Hippocampal formation (tissue), 2 donors: Measurements from ENCODE around the gene TTC23.
A peak's percentile ranks its signal among the peaks of the same experiment; 100 is the strongest.

Experiments
- DNase-seq, 2 donors: peaks; one replicate each; lab custom pipeline; 2025; lab: John Stamatoyannopoulos, UW

The TTC23 gene

GRCh38 chr15:99102332-99103235 is 146.8 kb downstream of the TTC23 start:
- DNase-seq, result no peak

GRCh38 chr15:99101501-99101900 is 147.9 kb downstream of the TTC23 start:
- DNase-seq, result no peak

GRCh38 chr15:99100245-99101173 is 148.9 kb downstream of the TTC23 start:
- DNase-seq, result peak; percentile 58 to 72

DNA sequence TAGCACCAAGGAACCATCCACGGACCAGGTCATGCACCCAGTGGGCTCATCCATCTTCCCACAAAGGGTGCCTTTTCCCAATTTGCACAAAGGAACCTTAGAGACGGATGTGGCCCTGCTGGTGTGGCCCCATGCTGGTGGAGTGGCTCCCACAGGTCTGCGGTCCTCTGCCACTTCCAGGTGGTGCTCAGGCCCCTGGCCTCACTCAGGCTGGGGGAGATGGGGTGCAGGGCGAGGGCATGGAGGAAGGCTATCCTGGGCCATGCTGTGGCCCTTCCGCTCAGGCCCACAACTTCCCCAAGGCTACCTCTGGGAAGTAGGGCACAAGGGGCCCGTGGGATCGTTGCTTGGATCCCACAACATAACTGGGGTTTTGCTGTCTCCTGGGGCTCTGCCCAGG is 149.7 kb downstream of the TTC23 start:
- DNase-seq, result no peak

DNA sequence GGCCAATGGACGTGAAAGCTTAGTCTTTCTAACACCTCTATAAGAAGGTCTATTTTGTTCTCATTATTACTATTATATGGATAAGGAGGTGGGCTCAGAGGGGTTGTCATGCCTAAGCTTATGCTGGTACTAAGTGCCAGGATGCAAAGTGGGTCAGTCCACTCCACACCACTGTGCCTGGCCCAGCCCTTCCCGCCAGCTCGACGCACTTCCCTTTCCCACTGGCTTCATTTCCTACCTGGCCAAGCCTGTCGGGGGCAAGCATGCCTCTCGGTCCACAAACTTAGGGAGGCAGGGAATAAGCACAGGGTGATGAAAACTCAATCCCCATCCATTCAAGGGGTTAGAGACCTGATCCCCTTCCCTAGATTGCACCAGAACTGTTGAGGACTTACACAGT is 150.4 kb downstream of the TTC23 start:
- no peak for DNase-seq

DNA sequence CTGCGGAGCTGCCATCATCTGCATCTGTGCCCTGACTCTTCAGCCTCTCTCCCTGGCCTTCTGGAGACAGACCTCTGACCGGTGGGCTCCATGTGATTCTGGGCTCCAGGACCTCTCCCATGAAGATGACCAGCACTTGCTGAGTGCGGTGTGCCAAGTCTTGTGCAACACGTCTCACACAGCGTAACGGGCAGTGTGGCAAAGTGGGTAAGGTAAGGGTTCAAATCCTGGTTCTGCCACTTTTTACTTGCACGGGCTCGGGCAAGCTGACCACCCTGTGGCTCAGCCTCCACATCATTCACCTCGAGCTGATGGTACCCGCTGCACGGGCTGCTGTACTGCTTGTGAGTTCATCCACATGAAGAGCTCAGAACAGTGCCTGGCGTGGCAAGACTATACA is 151.0 kb downstream of the TTC23 start:
- DNase-seq, result no peak

DNA sequence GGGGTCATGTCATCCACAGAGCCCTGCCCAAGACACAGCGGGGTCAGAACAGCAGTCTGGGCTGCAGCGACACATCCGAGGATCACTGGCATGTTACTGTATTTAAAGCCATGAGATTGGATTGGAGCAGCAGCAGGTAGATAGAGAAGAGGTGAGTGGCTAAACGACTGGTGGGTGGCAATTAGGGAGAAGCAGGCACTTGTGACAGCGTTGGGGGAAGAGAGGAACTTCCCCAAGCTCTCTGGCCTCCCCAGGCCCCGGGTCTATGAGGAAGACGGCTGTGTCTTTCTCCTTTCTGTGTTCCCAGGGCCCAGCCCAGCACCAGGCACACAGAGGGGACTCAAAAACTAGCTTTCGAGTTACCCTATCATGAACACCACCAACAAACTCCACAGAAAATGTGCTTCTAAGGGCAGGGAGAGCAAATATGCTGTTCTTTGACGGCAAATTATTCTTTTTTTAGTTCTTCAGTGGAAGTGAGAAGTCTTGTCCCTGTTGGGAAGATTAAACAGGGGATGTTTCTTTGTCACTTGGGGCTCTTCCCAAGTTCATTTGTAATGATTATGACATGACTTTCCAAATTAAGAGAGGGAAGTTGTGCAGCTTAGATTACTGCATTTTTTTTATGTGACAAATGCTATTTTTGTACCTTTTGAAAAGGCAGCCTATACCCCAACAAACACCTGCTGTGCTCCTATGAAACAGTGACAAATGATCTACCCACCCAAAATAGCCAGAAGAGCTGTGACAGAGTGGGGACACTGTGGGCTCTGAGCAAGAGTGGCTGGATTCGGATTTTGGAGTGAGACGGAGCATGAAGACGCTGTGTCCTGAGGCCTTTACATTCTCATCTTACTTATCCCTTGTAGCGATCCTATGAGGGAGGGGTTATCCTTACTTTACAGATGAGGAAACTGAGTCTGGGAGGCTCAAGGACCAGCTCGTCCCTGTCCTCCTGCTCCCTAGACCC is 151.7 kb downstream of the TTC23 start:
- DNase-seq, result no peak

- no peak for DNase-seq
Measured at GRCh38 chr15:99096894-99097426, 152.4 kb downstream of the TTC23 start.

DNA sequence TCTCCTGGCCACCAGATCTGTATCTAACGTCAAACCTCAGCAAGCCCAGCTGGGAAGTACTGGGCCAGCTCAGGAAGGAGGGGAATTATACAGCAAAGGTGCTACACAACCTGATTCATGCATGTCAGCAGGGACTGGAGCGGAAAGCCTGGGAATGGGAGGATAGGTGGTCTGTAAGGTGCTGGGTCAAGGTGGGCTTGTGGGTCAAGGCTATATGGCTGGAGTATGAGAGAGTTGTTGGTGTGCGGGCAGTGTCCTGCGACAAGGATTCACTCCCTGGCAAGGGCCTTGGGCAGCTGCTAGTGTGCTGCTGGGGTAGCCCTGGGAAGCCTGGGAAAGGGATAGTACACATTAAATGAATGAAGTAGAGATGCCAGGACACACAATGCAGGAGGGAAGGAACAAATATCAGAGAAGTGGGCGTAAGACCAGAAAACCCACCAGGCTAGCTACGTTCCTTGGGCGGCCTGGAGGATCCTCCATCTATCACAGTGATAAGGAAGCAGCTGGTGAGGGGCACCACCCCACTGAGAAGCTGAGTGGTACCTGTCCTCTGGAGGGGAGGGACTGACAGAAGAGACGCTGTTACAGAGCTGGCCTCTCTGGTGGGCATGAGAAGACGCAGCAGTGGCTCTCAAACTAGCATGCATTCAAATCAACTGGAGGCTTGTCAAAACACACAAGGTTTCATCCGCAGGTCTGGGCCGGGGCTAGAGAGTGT is 153.0 kb downstream of the TTC23 start:
- no peak for DNase-seq

DNA sequence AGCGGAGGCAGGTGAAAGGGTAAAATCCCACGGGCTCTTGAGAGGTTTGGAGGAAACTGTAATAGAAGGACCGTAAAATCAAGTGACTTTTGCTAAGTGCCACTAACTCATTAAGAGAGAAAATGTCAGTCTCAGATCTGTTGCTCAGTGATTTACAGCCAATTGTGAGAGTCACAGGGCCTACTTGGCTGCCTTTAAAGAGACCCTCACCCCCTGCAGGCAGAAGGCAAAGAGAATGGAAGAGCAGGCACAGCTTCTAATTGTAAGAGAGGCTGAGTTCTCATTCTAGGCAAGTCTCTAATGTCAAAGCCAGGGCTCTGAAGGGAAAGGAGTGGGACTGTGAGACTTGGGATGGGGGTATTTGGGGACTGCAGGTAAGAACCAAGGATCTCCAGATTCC is 153.8 kb downstream of the TTC23 start:
- DNase-seq, result no peak

GRCh38 chr15:99092554-99093172 is 156.7 kb downstream of the TTC23 start:
- DNase-seq, result no peak

- no peak for DNase-seq
Measured at GRCh38 chr15:99090938-99091337, 158.4 kb downstream of the TTC23 start.

- no peak for DNase-seq
Measured at GRCh38 chr15:99090011-99090699, 159.2 kb downstream of the TTC23 start.

- DNase-seq, result no peak
Measured at GRCh38 chr15:99087405-99087943, 161.9 kb downstream of the TTC23 start.

DNA sequence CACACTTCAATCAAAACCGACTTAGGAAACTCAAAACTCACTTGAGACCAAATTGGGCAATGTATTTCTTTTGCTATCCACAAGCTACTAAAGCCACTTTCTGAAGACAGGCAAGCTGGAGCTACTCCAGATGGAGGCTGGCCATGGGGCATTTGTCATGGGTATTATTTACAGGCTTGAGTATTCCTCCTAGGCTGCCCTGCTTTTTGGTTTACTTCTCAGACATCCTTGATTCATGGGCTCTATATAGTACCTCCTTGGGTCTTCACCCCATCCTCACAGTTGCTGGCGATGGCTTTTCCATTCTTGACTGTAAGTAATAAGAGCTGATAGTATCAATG is 163.1 kb downstream of the TTC23 start:
- DNase-seq, result no peak
